DMS153 (cell line): ENCODE data around the gene RNF225.
"Not testable (repeated sequence)": the region's sequence is repeated elsewhere in the genome, so short reads cannot be mapped to it uniquely, and the experiment has no call there.

ENCODE experiments used
- DNase-seq: peaks from one replicate; lab custom pipeline; 2025; lab: John Stamatoyannopoulos, UW

RNF225 gene

DNA sequence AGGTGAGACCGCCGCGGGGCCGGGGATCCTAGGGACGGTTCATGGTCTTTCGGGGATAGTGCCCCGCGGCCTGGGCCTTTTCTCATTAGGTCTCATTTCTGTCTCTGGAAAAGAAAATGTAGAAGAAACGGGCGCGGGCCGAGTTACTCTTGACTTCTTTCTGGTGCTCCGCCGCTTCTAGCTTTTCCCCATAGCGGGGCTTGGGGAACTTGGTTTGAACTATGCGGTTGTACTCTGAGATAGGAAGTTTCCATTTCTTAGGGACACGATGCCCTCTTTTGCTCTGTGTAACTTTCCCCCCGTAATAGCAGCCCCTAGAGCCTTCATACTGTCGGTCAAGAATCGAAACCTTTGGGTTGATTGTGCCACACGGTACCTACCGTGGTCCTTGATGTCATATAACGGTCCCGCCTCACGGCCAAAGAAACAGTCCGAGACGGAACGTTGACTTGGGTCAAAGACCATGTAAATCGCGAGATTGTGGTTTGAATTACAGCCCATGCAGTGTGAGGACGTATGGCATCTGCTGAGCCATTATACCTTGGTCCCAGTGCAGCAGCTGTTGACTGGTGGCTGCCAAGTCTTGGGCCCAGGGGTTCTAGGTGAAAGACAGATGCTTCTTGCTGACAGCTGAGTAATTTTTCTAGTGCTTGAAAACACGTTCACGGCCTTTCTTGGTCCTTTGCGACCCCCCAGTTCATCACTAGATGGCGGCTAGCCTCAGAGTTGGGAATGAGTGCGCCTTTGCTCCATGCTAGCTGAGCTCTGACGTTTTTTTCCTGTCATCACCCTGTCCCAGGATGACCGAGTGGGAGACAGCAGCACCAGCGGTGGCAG is 7.9 kb upstream of the RNF225 start:
- DNase-seq = no peak

DNA sequence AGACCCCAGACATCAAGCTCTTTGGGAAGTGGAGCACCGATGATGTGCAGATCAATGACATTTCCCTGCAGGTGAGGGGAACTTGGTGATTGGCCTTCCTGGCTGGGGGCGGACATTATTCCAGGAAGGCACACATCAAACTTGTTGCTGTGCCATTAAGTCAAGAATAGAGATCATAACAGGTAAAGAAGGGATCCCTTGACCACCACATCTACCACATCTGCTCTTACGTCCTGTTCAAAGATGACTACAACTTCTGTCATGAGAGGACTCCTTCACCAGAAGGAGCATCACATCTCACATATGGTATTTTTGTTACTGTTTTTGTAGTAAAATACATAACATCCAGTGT is 7.3 kb upstream of the RNF225 start:
- DNase-seq = no peak

DNA sequence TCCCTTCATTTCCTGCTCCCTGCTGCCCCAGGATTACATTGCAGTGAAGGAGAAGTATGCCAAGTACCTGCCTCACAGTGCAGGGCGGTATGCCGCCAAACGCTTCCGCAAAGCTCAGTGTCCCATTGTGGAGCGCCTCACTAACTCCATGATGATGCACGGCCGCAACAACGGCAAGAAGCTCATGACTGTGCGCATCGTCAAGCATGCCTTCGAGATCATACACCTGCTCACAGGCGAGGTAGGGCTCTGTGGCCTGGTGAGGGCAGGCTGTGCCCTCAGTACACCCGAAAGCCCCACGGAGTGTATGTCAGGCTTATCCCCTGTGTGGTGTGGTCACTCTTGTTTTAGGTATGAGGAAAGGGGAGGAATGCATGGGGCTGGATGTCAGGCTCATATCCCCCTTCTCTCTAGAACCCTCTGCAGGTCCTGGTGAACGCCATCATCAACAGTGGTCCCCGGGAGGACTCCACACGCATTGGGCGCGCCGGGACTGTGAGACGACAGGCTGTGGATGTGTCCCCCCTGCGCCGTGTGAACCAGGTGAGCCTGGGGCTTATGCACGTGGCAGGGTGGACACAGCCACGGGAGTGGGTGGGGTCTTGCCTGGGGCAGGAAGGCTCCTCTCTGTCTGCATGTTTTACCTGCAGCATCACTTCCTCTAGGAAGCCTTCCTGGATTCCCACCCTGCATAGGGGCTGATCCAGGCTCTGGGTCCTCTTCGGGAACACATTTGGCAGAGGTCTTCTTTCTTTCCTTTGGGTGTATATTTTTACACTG is 2.3 kb upstream of the RNF225 start:
- no peak for DNase-seq

DNA sequence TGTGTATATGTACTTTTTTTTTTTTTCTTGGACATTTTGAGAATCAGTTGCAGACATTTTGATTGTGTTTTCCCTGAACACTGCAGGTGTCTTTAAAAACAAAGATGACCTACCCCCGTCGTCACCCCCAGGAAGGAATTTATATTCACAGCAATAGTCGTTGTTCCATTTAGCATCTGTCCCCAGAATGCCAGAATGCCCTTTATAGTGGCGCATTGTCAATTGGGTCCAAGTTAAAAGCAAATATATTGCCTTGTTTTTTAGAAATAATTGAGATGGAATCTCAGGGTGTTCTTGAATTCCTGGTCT is 1.8 kb upstream of the RNF225 start:
- no peak for DNase-seq

DNA sequence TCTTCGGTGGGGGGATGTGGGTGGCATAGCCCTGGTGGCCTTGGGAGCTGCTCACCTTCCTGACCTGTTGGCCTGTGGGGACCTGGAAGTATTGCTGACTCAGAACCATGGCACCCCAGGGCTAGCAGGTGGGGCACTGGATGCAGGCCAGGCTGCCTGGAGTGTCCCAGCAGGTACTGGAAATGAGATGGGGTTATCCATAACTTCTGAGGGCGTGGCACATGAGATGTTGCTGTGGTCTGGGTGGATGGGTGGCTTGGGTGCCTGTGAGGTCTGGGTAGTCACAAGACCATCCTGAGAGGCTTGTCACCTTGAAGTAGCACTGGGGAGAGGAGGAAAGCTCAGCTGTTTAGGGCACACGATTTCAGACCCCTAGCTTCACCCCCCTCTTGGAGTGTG is 636 bp upstream of the RNF225 start:
- no peak for DNase-seq

DNA sequence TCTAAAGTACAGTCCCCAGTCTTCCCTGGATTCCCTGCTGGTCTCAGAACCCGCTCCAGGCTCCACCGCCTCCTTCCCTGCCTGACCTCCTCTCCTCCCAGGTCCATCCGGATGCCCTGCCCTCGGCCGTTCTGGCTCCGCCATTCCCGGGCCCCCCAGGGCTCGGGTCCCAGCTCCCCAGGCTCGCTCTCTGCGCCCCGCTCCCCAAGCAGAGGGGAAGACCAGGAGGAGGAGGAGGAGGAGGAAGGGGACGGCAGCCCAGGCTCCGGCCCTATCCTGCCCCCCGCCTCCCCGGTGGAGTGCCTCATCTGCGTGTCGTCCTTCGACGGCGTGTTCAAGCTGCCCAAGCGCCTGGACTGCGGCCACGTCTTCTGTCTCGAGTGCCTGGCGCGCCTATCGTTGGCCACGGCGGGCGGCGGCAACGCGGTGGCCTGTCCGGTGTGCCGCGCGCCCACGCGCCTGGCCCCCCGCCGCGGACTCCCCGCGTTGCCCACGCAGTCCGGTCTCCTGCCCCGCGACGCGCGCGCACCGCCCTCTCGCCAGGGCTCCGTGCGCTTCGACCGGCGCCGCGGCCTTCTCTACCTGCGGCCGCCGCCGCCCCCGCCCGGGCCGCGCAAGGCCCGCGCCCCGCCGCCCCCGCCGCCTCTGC is 647 bp downstream of the RNF225 start:
- DNase-seq = no peak

DNA sequence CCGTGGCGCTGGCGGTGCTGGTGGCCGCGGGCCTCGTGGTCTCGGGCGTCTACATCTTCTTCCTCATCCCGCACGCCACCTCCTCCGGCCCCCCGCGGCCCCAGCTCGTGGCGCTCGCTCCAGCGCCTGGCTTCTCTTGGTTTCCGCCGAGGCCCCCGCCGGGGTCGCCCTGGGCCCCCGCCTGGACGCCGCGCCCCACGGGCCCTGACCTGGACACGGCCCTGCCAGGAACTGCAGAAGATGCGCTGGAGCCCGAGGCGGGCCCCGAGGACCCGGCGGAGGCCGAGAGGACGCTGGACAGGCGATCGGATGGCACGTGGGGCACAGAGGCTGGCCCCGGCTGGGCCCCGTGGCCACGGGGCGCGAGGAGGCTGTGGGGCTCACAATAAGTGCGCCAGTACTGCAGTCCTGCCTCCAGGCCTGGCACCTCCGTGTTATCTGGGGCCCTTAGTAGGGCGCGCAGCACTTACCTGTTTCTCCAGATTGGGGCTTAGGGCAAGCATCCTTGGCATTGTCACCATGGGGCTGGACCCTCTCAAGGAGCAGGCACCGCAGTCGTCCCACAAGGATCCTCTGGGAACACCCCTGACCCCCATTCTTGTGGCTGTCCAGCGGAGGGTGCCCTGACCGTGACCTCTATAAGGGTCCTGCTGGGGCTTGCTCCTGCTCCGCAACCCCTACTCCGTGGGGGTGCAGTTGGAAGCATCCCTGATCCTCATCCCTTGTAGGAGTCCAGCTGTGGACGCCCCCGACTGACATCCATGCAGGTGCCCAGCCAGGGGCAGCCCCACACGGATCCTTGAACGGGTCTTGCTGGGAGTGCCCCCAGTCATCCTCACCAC is 1.5 kb downstream of the RNF225 start:
- no peak for DNase-seq

DNA sequence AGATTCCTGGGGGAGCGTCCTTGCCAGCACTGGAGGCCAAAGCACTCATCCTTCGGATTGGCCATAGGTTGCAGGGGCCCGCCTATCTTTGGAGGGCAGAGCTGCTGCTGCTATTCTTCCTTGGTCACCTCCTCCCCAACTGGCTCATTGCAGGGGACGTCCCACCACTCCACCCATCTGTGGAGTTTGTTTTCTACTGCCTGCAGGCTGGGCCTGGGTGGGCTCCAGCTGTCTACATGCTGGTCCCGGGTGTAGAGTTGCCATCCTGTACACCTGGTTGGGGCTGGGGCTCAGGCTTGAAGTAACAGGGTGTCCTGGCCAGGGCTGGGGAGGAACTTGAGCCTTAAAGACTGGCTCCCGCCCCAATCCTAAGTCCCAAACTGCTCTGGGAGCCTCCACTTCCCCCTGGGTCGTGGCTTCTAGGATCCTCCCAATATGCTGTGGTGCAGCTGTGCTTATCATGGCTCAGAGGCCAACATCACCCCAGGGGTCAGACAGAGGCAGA is 2.1 kb downstream of the RNF225 start:
- no peak for DNase-seq

DNA sequence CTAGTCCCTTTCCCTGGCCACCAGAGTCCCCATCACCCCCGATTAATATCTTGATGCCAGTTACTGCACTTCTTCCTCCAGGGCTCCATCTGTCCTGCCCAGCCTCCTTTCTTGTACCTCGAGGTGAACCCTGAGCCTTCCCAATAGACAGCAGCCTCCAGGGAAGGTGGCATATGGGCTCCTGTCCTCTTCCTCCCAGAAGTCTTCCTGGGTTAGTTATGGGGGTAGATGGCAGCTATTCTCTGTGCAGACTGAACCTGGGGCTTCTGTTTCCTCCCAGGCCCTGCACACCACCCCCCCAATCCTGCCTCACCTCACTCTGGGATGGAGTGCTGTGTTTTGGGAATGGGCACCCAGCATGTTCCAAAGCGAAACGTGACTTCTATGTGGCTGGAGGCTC is 2.6 kb downstream of the RNF225 start:
- no peak for DNase-seq

DNA sequence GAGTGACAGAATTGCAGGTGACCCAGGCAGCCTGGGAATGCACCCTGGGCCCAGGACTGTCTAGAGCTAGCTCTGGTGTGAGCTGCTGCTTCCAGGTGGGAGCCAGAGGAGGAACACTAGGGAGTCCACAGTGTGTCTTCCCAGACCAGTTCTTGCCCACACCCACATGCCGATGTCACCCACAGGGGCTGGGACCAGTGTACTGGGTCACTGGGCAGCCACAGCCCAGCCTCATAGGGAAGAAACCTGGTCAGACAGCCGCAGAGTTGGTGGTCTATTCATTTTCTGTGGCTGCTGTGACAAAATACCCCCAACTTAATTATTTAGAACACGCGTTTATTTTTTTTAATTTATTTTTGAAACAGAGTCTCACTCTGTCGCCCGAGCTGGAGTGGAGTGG is 3.1 kb downstream of the RNF225 start:
- no peak for DNase-seq

DNA sequence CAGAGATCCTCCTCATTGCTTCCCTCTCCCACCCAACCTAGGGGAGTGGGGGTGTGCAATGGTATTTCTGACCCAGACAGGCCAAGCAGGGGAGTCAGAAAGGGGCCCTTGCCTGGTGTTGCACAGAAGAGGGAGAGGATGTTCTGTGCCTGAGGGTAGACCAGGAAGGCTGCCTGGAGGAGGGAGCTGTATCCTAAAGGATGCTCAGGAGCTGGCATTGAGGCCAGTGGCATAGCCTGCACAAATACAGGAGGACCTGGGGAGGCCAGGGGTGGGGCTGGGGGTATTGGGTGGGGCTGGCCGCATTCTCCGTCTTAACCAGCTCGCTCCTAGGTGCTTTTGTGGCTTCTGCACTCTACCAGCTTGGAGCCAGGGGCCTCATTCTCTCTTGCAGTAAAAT is 4.4 kb downstream of the RNF225 start:
- no peak for DNase-seq

DNA sequence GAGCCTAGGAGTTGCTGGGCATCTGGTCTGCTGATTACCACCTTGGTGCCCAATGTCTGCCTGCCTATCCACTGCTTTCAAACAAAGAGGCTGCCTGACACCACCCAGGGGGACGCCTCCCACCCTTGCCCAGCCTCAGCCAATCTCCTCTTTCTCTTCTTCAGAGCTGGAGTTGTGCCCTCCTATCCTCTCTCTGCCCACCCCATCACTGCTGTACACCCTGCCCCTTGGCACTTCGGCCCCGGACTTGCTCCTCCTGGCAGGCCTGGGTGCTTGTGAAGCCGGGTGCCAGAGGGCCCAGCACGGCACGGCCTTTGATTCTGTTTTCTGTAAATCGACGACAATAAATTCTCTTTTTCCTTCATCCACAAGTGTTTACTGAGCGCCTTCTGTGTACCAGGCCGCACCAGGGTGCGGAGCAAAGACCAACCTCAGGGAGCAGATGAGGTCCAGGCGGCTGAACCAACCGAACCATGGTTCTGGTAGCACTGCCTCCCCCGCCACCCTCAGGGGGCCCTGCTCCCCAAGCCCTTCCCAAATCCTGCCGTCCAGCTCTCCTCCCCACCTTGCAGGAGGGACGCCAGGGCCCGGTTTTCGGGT is 5.0 kb downstream of the RNF225 start:
- DNase-seq = no peak

DNA sequence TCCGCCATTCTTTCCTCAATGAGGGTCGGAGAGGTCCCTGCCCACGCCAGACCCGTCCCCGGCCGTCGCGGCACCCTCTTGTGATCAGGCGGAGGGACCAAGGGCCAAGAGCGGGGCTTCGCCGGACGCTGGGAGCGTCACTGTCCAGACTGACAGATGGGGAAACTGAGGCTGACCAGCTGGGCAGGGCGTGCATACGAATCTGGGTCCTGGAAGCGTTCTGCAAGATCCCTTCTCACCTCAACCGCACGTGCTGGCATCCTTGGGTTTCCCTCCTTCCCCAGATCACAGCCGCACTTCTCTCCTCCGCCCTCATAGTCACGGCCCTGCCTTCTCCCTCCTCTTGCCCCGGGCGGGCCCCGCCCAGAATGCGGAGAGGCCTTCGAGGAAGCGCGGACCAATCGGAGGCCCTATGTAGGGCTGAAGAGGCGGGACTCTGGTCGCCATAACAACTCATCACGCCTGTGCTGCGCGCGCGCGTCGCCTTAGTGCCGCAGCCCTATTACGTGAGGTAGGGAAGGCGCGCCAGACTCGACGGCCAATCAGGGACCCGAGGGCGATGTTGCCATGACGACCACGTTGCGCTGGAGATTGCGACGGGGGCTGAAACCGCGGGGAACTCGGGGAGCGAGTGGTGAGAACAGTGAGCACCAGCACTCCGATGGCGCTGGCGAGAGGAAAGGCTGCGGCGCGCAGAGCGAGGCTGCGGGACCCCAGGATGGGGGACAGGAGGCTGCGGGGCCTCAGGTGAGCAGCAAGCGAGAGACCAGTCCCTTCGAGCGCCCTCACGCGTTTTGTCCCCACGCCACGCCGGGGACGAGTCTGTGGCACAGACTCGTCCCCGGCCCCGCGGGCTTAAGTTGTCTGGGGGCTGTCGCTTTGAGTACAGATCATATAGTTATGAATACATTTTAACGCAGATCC is 5.7 kb downstream of the RNF225 start:
- peak; percentile 99 for DNase-seq

DNA sequence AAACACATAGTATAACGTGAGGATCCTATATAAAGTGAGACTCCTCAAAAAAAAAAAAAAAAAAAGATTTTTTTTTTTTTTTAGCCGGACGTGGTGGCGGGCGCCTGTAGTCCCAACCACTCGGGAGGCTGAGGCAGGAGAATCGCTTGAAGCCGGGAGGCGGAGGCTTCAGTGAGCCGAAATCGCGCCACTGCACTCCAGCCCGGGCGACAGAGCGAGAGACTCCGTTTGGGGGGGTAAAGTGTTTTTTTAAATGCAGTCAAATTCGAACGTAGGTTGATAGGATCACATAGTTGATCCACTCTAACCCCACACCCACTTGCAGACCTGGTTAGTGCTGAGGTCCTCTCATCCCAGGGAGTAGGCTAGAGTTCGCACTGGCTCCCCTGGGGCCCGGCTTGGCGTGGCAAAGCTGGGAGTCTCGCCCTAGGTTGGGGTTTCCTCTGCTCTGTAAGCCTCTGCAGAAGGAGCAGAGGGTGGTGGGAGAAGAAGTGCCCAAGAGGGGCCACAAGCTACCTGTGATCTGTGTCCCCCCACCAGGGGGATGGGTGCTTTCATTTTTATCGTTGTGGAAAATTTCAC is 6.5 kb downstream of the RNF225 start:
- no peak for DNase-seq

DNA sequence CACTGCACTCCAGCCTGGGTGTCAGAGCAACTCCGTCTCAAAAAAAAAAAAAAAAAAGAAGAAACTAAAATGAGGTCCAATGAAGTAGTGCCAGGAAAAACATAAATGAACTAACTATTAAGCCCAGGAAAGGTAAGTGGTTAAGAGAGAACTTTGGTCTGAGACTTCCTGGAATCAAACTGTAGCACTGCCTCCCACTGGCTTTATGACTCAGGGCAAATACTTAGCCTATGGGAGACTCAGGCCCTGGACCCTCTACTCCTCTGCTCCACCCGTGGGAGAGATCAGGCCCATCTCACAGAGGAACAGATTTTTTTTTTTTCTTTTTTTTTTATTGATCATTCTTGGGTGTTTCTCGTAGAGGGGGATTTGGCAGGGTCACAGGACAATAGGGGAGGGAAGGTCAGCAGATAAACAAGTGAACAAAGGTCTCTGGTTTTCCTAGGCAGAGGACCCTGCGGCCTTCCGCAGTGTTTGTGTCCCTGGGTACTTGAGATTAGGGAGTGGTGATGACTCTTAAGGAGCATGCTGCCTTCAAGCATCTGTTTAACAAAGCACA is 8.5 kb downstream of the RNF225 start:
- DNase-seq = not testable (repeated sequence)

DNA sequence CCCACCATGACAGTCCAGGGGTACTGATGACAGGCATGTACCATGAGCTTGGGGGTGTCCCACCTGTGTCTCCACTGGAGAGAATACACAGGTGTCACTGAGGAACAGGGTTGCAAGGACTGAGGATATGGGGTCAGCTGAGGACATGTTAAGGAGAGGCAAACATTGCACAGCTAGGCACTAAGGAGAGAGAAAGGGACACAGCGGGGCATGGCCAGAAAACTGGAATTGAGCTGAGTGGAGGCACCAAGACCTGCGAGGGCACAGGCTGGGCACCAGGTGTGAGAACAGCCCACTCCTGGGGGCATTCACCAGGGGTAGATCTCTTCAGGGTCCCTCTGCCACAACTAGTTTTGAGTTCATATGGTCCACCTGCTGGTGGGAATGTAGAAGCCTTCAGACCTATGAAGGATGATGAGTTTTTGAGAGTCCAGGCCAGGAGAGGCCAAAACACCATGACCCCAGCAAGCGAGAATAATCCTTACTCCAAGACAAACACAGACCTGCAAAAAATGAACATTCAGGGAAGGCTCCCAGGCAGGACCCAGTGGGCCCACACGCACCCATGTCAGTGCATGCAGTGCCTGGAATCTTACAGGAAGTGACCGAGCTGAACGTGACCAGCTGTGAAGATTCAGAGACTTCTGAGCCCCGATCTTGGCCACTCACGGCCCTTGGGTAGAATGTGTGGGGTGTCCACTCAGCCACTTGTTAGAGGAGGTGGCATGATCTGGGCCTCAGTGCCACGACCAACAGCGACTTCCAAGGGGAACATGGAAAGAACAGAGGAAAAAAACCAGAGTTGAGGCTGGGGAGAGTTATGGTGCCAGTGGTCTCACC is 11.6 kb downstream of the RNF225 start:
- DNase-seq = no peak

DNA sequence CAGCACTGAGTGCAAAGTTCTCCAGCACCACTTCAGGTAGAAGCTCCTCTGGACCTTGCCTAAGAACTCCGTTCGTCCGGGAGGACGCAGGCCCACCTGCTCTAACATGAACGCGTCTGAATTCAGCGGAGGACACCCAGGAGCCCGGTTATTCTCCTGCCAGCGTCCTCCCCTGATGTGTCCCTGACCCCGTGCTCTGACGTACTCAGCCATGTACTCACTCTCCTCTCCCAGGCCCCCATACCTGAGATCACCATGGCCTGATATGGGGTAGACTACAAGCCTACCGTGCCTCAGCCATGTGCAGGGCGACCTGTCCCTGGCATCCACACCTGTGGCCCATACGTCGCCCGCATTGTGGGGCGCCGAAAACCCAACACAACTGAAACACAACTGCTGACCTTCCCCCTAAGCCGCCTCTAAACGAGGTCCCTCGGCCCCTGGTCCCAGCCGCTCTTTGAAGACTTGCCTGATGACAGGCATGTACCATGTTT is 12.2 kb downstream of the RNF225 start:
- DNase-seq = no peak

DNA sequence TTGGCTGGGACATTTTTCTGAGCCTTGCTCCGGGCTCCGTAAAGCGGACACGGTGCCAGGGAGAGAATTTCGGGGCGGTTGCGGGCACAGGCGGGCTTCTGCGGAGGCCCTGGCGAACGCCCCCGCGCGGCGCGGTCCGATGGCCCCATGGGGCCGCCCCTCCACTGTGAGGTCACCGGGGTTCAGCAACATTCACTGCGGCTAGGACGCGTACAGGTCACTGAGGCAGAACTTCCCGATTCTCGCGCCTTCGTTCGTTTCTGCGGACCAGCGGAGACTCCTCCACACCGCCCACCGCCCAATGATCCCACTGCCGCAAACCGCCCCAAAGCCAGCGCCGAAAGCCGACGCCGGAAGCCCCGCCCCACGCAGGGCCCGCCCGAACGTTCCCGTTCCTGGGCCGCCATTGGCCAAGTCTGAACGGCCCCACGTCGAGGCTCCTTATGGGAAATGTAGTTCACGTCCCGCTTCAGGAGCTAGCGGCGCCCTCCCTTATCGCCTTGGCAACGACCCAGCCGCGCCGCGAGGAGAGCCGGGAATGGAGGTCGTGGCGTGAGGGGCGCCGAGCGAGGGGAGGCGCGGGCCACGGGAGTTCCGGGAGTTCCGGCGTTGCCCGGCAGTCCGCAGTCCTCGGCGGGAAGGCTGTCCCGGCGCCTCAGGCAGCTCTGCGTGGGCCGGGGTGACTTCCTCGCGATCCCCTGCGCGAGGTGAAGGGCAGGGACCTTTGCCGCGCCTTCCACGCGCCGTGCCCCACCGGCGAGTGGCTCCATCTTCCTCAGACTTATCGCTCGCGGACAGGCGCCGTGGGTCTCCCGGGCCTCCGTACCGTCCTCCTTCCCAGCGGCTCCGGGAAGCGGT is 12.9 kb downstream of the RNF225 start, which contains the start of gene ZNF584:
TSS of gene ZNF584 (plus strand) at position 498 of the 858 bp plus-strand sequence. CDS start 499 bp downstream, outside the sequence.
- peak; percentile 90 for DNase-seq
